GM18870 (cell line): ENCODE measurements around the gene SLC22A1.
"Not testable (repeated sequence)": the region's sequence is repeated elsewhere in the genome, so short reads cannot be mapped to it uniquely, and the experiment has no call there.

Experiments used
- ATAC-seq: cut with Tn5 transposase; IDR thresholded peaks from one replicate; pipeline ENCODE4 v1.9.1; 2021; ENCODE audit warnings: moderate library complexity; ENCODE audit not compliant: unreplicated experiment

Gene SLC22A1

DNA sequence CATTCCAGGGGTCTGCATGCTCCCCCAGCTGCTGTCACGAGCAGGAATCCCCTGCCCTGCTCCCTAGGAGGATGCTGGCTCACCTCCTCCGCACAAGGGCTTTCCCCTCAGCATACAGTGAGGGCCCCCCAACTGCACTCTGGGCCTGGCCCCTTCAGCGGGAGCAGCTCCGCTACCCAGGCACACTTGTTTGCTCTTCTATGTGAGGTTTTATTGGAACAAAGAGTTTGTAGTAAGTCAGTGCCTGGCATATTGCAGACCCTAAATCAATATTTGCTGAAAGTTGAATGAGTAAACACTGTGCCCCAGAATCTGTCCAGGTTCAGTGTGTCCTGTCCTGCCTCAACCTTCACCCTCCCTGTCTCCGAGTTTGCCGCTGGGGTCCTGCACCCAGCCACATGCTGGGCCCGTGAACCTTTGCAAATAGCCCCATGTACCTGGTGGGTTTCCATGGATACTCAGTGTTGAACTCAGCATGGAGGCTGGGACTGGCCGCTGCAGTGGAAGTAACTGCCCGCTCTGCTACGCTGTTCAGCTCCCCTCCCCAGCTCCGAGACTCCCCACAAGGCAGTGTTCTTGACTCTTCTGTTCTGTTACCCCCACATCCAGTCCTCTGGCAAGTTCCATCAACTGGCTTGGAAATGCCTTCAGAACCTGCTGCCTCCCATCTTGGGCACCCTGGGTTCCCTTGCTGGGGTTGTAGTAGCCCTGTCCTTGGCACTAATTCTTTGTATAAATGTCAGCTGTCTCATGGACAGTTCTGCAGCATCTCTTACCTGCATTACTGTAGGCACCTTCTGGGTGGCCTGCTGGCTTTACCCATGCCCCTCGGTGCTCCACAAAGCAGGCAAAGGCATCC, 15.7 kb downstream of the SLC22A1 start:
- ATAC-seq, result no peak

DNA sequence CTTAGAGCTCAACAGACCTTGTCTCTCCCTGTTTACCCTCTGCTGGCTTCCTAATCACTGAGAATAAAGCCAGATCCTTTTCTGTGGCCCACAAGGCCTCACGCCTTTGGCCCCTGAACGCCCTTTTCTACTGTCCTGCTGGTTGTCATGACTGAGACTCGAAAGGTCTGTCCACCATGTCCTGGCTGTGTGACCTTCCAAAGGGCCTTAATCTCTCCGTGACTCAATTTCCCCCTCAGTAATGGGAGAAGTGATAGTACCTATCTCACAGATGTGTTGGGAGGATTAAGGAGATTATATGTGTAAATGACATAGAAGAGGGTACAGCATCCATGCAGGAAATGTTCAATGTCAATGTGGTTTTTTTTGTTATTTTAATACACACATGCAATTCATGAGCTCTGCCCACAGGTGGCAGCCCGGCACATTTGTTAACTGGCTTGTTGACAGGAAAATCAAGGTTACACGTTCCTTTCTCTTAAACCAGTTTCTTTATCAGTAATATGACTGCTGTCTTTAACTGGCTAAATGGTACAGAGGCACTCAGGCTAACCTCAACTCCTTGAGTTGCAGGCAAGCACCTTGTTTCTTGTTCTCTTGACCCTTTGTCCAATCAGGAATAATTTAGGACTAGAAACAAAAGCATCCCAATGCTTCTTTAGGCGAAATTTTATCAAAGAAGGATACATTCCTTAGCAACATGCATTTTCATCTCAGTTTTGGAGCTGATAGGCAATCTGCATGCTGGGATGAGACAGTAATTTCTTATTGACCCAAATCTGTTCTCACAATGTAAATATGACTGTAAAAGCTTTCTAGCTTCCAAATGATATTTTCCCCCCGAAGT, 16.6 kb downstream of the SLC22A1 start:
- ATAC-seq, result peak; percentile 81

DNA sequence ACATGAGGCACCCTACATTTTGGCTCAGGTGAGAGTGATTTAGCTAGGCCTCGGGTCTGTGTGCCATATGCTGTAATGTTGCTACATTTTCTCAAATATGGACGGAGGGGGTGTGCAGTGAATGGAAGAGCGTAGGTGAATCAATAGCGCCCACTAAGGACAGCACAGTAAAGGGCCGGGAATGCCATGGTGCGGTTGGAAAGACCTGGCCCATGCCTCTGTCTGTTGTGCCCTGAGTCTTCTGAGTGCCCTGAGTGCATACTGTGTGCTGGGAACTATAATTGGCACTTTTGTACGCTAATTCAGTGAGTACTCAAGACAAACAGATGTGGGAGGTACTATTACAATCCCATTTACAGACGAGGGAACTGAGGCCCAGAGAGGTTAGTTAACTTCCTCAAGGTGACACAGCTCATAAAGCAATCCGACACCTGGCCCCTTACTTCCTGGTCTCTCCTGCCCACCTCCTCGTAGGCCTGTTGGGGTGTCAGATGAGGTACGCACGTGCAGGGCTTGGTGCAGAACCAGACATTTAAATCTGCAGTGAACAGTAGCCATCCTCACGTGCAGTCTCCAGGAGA, 17.3 kb downstream of the SLC22A1 start:
- ATAC-seq, result no peak

DNA sequence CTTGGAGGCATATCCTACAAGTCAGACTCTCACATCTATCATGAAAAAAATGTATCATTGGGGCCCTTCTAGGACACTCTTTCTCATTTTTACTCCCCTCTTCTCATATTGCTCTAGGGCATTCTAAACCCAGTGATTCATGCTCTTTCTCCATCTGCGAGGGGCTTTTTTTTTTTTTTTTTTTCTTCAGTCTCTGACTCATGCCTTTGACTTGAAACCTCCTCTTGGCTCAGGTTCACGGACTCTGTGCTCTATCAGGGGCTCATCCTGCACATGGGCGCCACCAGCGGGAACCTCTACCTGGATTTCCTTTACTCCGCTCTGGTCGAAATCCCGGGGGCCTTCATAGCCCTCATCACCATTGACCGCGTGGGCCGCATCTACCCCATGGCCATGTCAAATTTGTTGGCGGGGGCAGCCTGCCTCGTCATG, 17.8 kb downstream of the SLC22A1 start:
- ATAC-seq, result no peak

DNA sequence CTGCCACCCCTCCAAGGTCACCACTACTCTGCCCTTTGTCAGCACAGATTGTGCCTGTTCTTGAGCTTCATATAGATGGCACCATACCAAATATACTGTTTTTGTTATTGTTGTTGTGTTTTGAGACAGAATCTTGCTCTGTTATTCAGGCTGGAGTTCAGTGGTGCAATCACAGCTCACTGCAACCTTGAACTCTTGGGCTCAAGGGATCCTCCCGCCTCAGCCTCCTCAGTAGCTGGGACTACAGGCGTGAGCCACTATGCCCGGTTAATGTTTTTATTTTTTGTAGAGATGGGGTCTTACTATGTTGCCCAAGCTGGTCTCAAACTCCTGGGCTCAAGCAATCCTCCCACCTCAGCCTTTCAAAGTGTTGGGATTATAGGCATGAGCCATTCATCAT, 18.9 kb downstream of the SLC22A1 start:
- ATAC-seq, result not testable (repeated sequence)

DNA sequence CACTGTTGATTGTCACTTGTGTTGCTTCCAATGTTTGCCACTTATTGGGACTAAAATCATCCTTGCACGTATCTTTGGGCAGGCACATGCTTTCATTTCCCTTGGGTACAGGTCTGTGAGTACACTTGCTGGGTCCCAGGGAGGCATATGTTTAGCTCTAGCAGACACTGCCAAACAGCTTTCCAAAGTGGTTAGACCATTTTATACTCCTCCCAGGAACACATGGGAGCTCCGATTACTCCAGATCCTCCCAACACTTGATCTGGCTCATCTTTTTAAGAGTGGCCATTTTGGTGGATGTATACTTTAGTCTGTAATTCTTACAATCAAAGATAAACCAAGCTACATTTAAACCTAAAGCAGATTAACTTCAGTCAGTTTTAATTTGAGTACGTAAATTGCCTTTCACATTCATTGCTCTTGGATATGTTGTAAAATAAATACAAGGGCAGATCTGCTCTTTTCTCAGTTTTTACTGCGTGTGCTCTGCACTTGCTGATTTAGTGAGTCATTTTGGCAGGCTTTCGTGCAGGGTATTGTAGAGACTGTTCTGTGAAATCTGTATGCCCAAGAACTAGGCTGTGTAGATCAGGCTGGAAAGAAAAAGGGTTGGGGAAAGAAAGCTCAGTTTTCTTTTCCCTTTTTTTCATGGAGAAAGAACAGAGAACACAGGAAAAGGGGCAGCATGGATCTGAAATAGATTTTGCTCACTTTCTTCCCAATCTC, 19.5 kb downstream of the SLC22A1 start:
- no peak for ATAC-seq

DNA sequence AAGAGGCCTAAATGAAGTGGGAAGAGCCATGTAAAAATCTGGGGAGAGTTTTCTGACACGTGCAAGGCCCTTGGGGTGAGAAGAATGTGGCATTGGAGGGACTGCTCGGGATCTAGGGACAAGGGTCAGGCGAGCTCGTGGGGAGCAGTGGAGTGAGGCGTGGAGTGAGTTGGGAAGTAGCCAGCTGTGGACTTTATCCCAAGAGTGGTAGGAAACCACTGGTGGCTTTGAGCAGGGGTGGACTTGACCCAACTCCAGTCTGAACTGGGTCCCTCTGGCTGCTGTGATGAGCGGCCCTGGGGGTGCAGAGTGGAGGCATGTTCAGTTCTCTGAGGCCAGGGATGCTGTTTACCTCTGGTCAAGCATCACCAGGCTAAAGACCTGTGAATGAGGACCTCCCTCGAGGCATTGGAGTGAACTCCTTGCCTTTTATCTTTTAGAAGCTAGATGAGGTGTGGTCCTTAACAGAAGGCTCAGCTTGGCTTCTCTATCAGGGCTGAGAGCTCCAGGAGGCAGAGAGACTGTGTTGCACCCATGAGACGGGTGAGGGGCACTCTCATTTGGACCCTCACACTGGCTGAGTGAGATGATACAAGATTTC, 20.6 kb downstream of the SLC22A1 start:
- ATAC-seq, result no peak

DNA sequence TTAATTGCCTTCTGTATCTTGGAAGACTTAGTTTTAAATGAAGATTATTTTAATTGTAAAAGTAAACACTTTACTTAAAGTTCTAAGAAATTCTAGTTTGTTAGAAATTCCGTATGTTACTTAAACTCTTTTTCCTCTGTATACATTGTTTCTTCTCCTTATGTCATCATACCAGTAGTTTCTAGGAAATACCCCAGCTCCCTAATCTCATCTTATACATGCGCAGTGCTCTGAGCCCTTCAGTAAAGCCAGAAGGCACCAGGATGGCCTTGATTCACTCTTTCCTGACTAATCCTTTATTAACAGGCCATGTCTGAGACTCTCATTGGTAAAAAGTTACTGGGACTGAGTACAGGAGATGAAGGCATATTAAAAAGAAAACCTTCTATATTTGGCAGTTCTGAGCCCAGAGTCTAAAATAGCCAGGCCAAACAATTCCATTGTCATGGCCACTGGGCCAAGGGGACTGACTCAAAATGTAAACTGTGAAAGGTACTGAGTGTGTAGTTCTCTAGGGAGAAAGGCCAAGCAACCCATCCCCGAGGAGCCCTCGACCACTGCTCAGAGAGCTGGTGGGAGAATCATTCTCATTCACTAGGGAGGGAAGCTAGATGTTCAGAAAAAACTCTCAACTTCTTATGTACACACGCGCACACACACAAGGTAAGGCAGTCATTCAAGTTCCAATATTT, 25.0 kb downstream of the SLC22A1 start:
- no peak for ATAC-seq

DNA sequence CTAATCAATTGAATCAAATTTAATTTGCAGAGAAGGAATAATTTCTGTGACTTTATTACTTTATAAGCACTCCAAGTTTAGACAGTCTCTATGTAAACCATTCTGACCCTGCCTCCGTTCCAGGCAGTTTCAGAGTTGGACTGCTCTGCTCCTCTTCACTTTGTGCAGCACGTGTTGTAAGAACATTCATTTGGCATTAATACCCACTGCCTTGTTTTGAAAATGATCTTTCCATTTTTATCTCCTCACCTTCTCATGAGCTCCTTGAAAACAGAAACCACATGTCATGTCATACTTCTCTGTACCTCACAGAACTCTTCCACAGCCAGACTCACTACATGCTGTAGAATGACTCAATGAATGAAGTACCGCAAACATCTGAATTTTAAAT, 25.5 kb downstream of the SLC22A1 start:
- ATAC-seq, result no peak

DNA sequence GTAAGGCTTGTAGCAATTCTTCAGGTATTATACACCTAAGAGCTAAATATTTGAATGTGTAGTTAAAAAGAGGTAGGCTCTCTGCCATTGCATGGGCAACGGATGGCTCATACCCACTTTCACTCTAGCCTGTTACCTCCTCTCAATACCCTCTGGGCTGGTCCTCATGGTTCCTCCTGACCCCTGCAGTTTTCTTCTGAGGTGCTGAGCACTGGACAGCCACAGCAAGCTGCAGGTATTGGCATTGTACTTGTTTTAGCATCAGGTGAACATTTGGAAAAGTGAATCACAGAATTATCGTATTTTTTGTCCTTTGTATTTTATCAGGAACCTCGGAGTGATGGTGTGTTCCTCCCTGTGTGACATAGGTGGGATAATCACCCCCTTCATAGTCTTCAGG, 32.9 kb downstream of the SLC22A1 start:
- no peak for ATAC-seq

DNA sequence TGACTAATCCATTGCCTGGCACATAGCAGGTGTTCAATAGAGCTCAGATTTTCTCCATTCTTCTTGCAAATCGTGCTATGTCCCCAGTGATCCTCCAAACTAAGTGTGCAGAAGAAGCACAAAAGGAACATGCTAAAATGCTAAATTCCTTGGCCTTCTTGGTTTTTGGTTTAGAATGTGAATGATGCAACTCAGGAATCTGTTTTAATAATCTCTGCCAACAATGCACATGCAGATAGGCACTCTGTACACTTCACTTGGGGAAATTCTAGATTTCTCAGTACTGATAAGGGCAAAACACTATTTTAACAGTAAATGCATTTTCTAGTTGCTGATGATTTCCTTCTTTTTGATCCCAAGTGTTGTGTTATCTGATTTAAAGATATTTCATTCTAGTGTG, 35.2 kb downstream of the SLC22A1 start:
- ATAC-seq, result no peak

DNA sequence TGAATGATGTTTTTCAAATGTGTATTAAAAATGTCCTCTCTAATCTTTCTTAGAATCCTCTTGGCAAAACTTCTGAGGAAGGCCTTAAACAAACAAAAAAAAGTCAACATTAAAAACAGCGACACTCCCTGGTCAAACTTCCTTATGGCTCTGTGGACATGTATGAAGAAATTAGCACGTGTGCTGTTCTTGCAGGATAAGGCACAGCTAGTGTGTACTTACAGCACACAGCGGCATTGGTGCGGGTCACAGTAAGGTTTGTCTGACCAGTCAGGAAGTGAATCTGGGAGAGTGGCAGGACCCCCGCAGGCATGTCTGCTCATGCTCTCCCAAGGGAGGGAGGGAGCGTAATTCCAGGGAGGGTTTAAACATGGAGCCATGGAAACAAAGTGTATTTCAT, 38.8 kb downstream of the SLC22A1 start:
- no peak for ATAC-seq

DNA sequence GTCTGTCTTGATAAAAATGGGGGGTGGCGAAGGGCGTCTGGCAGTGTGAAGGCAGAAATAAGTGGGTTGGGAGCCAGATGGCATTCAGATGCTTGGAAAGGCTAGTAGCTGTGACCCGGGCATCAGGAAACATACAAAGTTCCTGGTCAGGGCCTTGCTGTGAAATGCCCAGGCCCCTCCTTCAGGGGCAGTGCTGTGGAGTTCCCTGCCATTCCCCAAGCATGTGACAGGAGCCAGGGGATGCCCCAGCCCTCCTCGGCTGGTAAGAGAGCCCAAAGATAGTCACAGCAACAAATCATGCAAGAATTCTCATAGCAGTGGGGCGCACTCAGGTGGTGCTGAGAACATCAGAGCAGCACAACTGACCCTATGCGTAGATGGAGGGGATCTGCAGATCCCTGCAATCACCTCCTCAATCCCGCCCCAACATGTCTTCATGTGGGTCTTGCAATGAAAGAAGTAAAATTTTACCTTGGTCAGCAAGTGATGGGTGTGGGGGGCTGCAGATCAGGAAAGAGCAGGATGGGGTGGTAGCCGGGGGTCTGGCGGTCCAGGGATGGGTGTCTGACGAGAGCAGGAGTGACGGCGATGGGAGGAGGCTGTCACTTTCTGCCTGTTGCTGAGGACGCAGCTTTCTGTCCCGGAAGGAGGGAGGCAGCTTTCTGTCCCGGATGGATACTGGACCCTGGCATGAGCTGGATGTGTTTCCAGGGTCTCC, 39.5 kb downstream of the SLC22A1 start:
- no peak for ATAC-seq

DNA sequence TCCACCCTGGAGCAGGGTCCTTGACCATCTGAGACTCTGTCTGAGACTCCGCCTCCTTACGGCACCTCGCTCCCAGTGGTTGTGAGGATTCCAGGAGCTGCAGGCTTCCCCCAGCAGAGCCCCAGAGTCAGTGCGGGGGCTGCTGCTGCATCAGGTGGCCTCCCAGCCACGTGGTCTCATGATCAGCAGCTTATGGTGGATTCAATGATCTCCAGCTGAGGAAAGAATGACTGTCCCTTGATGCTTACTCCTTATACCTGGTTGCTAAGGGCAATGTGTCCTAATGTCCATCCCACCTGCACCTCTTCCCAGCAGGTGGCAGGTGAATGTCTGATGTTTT, 40.0 kb downstream of the SLC22A1 start:
- no peak for ATAC-seq

DNA sequence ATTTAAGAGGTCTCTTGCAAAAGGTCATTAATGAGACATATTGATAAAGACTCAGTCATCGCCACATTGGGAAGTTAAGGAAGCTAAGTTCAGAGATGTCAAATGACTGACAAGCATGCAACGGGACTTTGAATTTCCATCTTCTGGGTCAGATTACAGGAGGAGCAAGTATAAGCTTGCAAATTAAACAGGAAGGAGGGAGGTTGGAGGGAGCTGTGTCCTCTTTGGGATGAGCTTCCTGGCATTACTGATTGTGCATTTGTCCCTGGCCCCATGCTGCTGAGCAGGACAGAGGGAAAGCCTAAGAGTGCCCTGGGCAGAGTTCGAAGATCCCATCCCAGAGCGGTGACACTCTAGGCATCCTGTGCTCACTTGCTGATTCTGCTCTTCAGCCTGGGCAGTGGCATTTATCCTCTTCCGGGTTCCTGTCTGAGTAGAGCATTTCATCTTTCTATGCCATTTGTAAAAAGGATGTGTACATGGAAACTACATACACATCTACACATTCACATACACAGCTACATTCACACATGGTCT, 40.5 kb downstream of the SLC22A1 start:
- ATAC-seq, result no peak

DNA sequence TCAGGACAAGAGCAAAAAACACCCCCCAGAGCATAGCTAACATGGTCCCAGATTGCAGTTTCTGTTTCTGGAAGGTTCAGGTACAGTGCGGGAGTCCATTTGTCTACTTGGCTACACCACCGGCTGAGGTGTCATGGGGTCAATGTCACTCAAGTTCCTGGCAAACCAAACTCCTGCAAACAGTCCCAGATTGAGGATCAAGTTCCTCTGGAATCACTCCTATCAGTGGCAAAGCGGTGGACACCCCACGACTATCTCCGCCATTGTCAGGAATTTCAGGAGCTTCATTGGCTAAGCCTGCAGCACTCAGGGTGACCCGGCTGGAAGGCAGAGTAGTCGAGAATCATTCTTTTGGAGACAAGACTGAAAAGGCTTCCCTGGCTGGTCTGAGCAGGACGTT, 41.8 kb downstream of the SLC22A1 start:
- no peak for ATAC-seq

DNA sequence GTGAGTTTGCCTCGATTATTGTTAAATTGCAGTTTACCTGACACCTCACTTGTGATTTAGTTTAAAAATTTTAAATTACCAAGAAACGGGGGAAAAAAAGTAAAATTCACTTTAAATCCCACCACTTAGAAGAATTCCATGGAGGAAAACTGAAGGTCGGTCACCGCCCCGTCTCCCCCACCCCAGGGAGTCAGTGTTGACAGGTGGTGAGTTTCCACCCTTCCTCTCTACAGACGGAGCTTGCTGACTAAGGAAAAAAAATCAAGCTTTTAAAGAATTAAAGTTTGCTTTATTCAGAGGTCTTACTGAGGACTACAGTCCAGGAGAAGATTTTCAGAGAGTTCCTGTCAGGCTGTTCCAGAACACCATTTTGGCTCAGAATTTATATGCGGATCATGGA, 42.3 kb downstream of the SLC22A1 start:
- no peak for ATAC-seq

DNA sequence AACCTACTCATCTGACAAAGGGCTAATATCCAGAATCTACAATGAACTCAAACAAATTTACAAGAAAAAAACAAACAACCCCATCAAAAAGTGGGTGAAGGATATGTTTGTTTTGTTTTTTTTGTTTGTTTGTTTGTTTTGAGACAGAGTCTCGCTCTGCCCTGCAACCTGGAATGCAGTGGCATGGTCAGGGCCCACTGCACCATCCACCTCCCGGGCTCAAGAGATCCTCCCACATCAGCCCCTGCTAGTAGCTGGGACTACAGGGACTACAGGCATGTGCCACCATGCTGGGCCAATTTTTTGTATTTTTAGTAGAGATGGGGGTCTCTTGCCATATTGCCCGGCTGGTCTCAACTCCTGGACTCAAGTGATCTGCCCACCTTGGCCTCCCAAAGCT, 44.3 kb downstream of the SLC22A1 start:
- ATAC-seq, result not testable (repeated sequence)
